Stomach (tissue), 9 donors: ENCODE measurements around the gene CERS6. TPM values are rescaled to one million over a fixed set of nuclear protein-coding genes. Genes with fewer than 3 reads are reported as not detected.

Experiments used
- DNase-seq, 2 donors: peaks; one replicate each; pipeline versions ENCODE4 v3.0.0 to v3.0.0-alpha.2; 2013 to 2019
- H3K27ac ChIP-seq, 5 donors: fragments of 200-600 bp in 4 of 5; sonication (generic) in 4 of 5; one replicate each; pipeline ENCODE4 v1.5.1; 2013 to 2019; ENCODE audit warnings: mild to moderate bottlenecking in 1 of 5, moderate library complexity in 1 of 5
- H3K27me3 ChIP-seq, 3 donors: fragments of 200-600 bp; sonication (generic); one replicate each; pipeline ENCODE4 v1.5.1; 2017 to 2019; ENCODE audit warnings: mixed run types in 1 of 3
- H3K36me3 ChIP-seq, 4 donors: fragments of 200-600 bp; sonication (generic); 1 replicate in 3 of 4; 2 replicates in 1 of 4; pipeline ENCODE4 v1.5.1; 2016 to 2019
- H3K4me1 ChIP-seq, 4 donors: fragments of 200-600 bp; sonication (generic); one replicate each; pipeline ENCODE4 v1.5.1; 2016 to 2019
- H3K4me3 ChIP-seq, 4 donors: fragments of 200-600 bp; sonication (generic) in 3 of 4; one replicate each; pipeline ENCODE4 v1.5.1; 2016 to 2019; ENCODE audit warnings: mild to moderate bottlenecking in 1 of 4
- H3K9me3 ChIP-seq, 4 donors: fragments of 200-600 bp; sonication (generic); one replicate each; pipeline ENCODE4 v1.5.1; 2016 to 2019
- EP300 ChIP-seq: sonication (generic); formaldehyde crosslinking; IDR thresholded peaks from one replicate; pipeline ENCODE4 v1.6.1; 2017; ENCODE audit warnings: antibody characterized with exemption
- POLR2A ChIP-seq, 4 donors: fragments of 450-650 bp; IDR thresholded peaks; one replicate each; pipeline ENCODE4 v1.6.1; 2016; ENCODE audit warnings: antibody characterized with exemption in 4 of 4, control low read depth in 2 of 4, mild to moderate bottlenecking in 1 of 4, moderate library complexity in 1 of 4
- POLR2AphosphoS5 ChIP-seq, 3 donors: sonication (generic); formaldehyde crosslinking; IDR thresholded peaks; one replicate each; pipeline ENCODE4 v1.6.1; 2016; ENCODE audit warnings: antibody characterized with exemption in 3 of 3
- WGBS, 5 donors: extraction: QIAGEN DNeasy Blood & Tissue Kit in 3 of 5; methylation state at CpG; one replicate each; pipeline versions ENCODE4 v1.1.5 to v1.1.7; 2013 to 2018; 5-methylcytosine and 5-hydroxymethylcytosine counted together
- intact Hi-C: fragments of 100-400 bp; cut with DNase I; formaldehyde crosslinking; loops from one replicate; pipeline ENCODE4 v1.15.1; 2023; ENCODE audit warnings: low total_unique reads
- polyA plus RNA-seq, 3 donors: library from polyadenylated mRNA; stranded (reverse); fragments of 200-250 nt; gene quantifications; one replicate each; pipeline ENCODE4 v1.2.3, GENCODE V29; 2013
- total RNA-seq, 5 donors: library from RNA; depleted of rRNA; stranded (reverse); fragments of >200 nt; gene quantifications; one replicate each; pipeline versions ENCODE4 v1.1.0 to v1.2.3, GENCODE V29; 2014 to 2016
- TF ChIP-seq, protein P1 (sequence below), 7 experiments: fragments of 450-650 bp in 4 of 7; fragments of 200-600 bp in 3 of 7; sonication (generic) in 3 of 7; IDR thresholded peaks; one replicate each; pipeline ENCODE4 v1.5.1; 2016 to 2019; ENCODE audit warnings: antibody characterized with exemption in 7 of 7, control low read depth in 2 of 7, mild to moderate bottlenecking in 1 of 7
- donor health status: healthy with polysubstance abuse.
- donor health status: Bipolar disorder and iron deficiency.
- donor health status: healthy.

The CERS6 gene
- total and polyA plus RNA-seq, 8 donors, result 4.0 to 102 (median 53.2) TPM

- intact Hi-C loops, result no loop called here
- H3K4me3 ChIP-seq, result no peak overlapping the region
- H3K9me3 ChIP-seq, result no peaks in the 10 kb centered on the region
- TF ChIP-seq POLR2A (IDR thresholded peaks at IDR 0.05) (no peak), EP300 (no peak), POLR2AphosphoS5 (IDR thresholded peaks at IDR 0.05) (no peak)
- TF ChIP-seq, protein P1, sequence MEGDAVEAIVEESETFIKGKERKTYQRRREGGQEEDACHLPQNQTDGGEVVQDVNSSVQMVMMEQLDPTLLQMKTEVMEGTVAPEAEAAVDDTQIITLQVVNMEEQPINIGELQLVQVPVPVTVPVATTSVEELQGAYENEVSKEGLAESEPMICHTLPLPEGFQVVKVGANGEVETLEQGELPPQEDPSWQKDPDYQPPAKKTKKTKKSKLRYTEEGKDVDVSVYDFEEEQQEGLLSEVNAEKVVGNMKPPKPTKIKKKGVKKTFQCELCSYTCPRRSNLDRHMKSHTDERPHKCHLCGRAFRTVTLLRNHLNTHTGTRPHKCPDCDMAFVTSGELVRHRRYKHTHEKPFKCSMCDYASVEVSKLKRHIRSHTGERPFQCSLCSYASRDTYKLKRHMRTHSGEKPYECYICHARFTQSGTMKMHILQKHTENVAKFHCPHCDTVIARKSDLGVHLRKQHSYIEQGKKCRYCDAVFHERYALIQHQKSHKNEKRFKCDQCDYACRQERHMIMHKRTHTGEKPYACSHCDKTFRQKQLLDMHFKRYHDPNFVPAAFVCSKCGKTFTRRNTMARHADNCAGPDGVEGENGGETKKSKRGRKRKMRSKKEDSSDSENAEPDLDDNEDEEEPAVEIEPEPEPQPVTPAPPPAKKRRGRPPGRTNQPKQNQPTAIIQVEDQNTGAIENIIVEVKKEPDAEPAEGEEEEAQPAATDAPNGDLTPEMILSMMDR (IDR thresholded peaks at IDR 0.05), result no peak
- no peaks in the 10 kb centered on the region for H3K27me3 ChIP-seq
- 83 to 88% (median 86%) methylated on average over 5 of the region's 5 CpGs for WGBS, 5 donors
- DNase-seq, result no peak
- H3K36me3 ChIP-seq, result no peaks in the 10 kb centered on the region
- H3K4me1 ChIP-seq, result peaks cover 3 to 75% (median 44%) of the 10 kb centered on the region in 4 donors
- no peak overlapping the region for H3K27ac ChIP-seq
These were observed 63.6 kb downstream of the CERS6 start for GRCh38 chr2:168519534-168520308.

DNA sequence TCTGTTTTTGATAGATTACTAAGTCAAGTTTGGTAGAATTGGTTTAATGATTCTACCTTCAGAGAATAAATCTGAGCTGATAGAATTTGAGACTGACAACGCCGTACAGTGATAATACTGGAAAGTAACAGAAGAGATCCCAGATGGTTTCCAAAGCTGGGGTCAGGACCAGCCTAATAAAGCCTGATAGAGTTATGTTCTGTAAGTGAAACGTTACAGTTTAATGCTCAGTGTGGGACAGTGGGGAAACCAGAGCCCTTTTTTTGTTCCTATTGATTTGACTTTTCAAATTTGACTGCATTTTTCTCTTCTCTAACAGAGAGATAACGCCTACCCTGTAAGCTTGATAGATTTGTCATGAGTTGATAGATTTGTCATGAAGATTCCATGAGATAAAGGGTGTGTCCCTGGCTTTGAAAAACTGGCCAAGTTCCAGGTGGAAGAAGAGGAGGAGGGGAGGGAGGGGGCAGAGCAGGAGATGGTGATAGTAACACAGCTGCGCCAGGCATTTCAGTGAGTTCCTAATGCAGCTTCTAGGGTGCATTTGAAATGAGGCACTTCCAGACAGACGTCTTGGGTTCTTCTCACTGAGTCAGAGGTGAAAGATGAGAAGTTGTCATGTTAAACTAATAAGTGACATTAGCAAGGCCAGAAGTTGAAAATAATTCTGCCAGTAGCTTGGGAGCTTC, 65.1 kb downstream of the CERS6 start:
- H3K9me3 ChIP-seq, result no peaks in the 10 kb centered on the region
- H3K27ac ChIP-seq, result peak overlapping the region in 1 of 5 donors; percentile 30
- no peak overlapping the region for H3K4me3 ChIP-seq
- H3K4me1 ChIP-seq, result peaks cover 12 to 75% (median 46%) of the 10 kb centered on the region in 4 donors
- H3K27me3 ChIP-seq, result no peaks in the 10 kb centered on the region
- WGBS, 5 donors, result 47 to 60% (median 58%) methylated on average over 6 of the region's 6 CpGs
- DNase-seq, result peak in 1 of 2 donors; percentile 23
- TF ChIP-seq, protein P1 (IDR thresholded peaks at IDR 0.05), result no peak
- TF ChIP-seq POLR2A (IDR thresholded peaks at IDR 0.05), result no peak
- TF ChIP-seq POLR2AphosphoS5 (IDR thresholded peaks at IDR 0.05), result no peak
- H3K36me3 ChIP-seq, result no peaks in the 10 kb centered on the region
- intact Hi-C loops, result no loop called here

DNA sequence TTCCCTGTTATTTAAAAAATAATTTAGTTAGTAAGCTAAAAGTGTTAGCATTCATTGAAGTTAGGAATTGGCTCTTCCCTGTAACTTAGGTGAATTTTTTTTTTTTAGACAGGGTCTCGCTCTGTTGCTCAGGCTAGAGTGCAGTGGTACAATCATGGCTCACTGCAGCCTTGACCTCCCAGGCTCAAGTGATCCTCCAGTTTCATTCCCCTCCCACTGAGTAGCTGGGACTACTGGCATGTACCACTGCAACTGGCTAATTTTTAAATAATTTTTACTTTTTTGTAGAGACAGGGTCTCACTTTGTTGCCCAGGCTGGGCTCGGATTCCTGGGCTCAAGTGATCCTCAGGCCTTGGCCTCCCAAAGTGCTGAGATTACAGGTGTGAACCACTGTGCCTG, 66.4 kb downstream of the CERS6 start:
- Histone ChIP-seq H3K27me3 (no peaks in the 10 kb centered on the region), H3K36me3 (no peaks in the 10 kb centered on the region), H3K9me3 (no peaks in the 10 kb centered on the region), H3K4me1 (peaks cover 17 to 81% (median 53%) of the 10 kb centered on the region in 4 donors), H3K27ac (no peak overlapping the region), H3K4me3 (no peak overlapping the region)
- DNase-seq, result no peak
- intact Hi-C loops, result no loop called here
- TF ChIP-seq, protein P1 (IDR thresholded peaks at IDR 0.05), result no peak
- WGBS, 5 donors, result 87 to 95% (median 92%) methylated on average over 2 of the region's 2 CpGs

- Histone ChIP-seq H3K4me3 (no peak overlapping the region), H3K9me3 (no peaks in the 10 kb centered on the region), H3K27me3 (no peaks in the 10 kb centered on the region), H3K36me3 (no peaks in the 10 kb centered on the region), H3K27ac (peak overlapping the region in 1 of 5 donors; percentile 25), H3K4me1 (peaks cover 20 to 83% (median 52%) of the 10 kb centered on the region in 4 donors)
- TF ChIP-seq POLR2A (IDR thresholded peaks at IDR 0.05), result no peak
- TF ChIP-seq, protein P1 (IDR thresholded peaks at IDR 0.05), result no peak
- TF ChIP-seq EP300, result no peak
- TF ChIP-seq POLR2AphosphoS5 (IDR thresholded peaks at IDR 0.05), result no peak
- DNase-seq, result no peak
- intact Hi-C loops, result no loop called here
- 64 to 76% (median 73%) methylated on average over 2 of the region's 2 CpGs for WGBS, 5 donors
These were observed 67.9 kb downstream of the CERS6 start for GRCh38 chr2:168524005-168524404.
